Liver (tissue), 9 donors: ENCODE results near the gene CASP10. TPM values are rescaled to one million over a fixed set of nuclear protein-coding genes. Genes with fewer than 3 reads are reported as not detected.

Source experiments
- DNase-seq: peaks from one replicate; pipeline ENCODE4 v3.0.0-alpha.2; 2017; ENCODE audit warnings: low spot score
- H3K27ac ChIP-seq, 2 donors: one replicate each; pipeline ENCODE4 v1.7.0; 2013; ENCODE audit warnings: inconsistent platforms in 2 of 2, low read length in 2 of 2, control low read depth in 1 of 2, low read depth in 1 of 2, mild to moderate bottlenecking in 1 of 2
- H3K27me3 ChIP-seq, 4 donors: one replicate each; pipeline versions ENCODE4 v1.6.1 to v1.7.0; 2013; ENCODE audit warnings: low read length in 3 of 4, inconsistent platforms in 1 of 4, mild to moderate bottlenecking in 1 of 4, moderate library complexity in 1 of 4; ENCODE audit not compliant: control insufficient read depth in 4 of 4, insufficient read depth in 4 of 4
- H3K36me3 ChIP-seq, 4 donors: one replicate each; pipeline versions ENCODE4 v1.6.1 to v1.7.0; 2013; ENCODE audit warnings: low read length in 3 of 4, mild to moderate bottlenecking in 3 of 4, low read depth in 1 of 4, moderate library complexity in 1 of 4; ENCODE audit not compliant: control insufficient read depth in 4 of 4, insufficient read depth in 3 of 4
- H3K4me1 ChIP-seq, 4 donors: one replicate each; pipeline versions ENCODE4 v1.6.1 to v1.7.0; 2013; ENCODE audit warnings: low read length in 3 of 4, mild to moderate bottlenecking in 3 of 4, moderate library complexity in 1 of 4; ENCODE audit not compliant: control insufficient read depth in 4 of 4, insufficient read depth in 4 of 4
- H3K4me3 ChIP-seq, 3 donors: one replicate each; pipeline versions ENCODE4 v1.6.1 to v1.7.0; 2013; ENCODE audit warnings: low read length in 3 of 3, control low read depth in 1 of 3, low read depth in 1 of 3, mild to moderate bottlenecking in 1 of 3
- H3K9ac ChIP-seq, 2 donors: one replicate each; pipeline ENCODE4 v1.7.0; 2013; ENCODE audit warnings: low read length in 2 of 2, mild to moderate bottlenecking in 2 of 2, moderate library complexity in 2 of 2, control low read depth in 1 of 2, low read depth in 1 of 2
- H3K9me3 ChIP-seq, 4 donors: one replicate each; pipeline versions ENCODE4 v1.6.1 to v1.7.0; 2013; ENCODE audit warnings: low read length in 3 of 4; ENCODE audit not compliant: control insufficient read depth in 4 of 4
- CTCF ChIP-seq: fragments of 150-350 bp; IDR thresholded peaks from 2 replicates; pipeline ENCODE4 v1.5.1; 2017; ENCODE audit warnings: improper control_type of control experiment, low read depth, low read length; ENCODE audit not compliant: missing input control
- FOXA1 ChIP-seq: IDR thresholded peaks from 2 replicates; pipeline ENCODE4 v1.6.1; 2016; ENCODE audit warnings: antibody characterized with exemption
- FOXA2 ChIP-seq: IDR thresholded peaks from 2 replicates; pipeline ENCODE4 v1.6.1; 2016; ENCODE audit warnings: antibody characterized with exemption
- GABPA ChIP-seq, 2 donors: IDR thresholded peaks in 1 of 2; conservative IDR thresholded peaks in 1 of 2; 2 replicates each; pipeline ENCODE4 v1.6.1; 2016; ENCODE audit warnings: antibody characterized with exemption in 2 of 2, mild to moderate bottlenecking in 1 of 2, moderate library complexity in 1 of 2
- HNF4A ChIP-seq, 2 donors: conservative IDR thresholded peaks; 2 replicates each; pipeline ENCODE4 v1.6.1; 2016; ENCODE audit warnings: antibody characterized with exemption in 2 of 2, mild to moderate bottlenecking in 2 of 2
- HNF4G ChIP-seq: IDR thresholded peaks from 2 replicates; pipeline ENCODE4 v1.6.1; 2016; ENCODE audit warnings: antibody characterized with exemption
- JUND ChIP-seq, 2 donors: IDR thresholded peaks; 2 replicates each; pipeline ENCODE4 v1.6.1; 2016; ENCODE audit warnings: antibody characterized with exemption in 2 of 2
- MAX ChIP-seq: IDR thresholded peaks from 2 replicates; pipeline ENCODE4 v1.6.1; 2016; ENCODE audit warnings: antibody characterized with exemption
- RAD21 ChIP-seq, 2 donors: IDR thresholded peaks; 2 replicates each; pipeline ENCODE4 v1.6.1; 2016; ENCODE audit warnings: antibody characterized with exemption in 2 of 2, mild to moderate bottlenecking in 2 of 2
- SP1 ChIP-seq: IDR thresholded peaks from 2 replicates; pipeline ENCODE4 v1.6.1; 2018; ENCODE audit warnings: antibody characterized with exemption, mild to moderate bottlenecking
- TAF1 ChIP-seq: conservative IDR thresholded peaks from 2 replicates; pipeline ENCODE4 v1.6.1; 2016; ENCODE audit warnings: antibody characterized with exemption, mild to moderate bottlenecking
- WGBS: extraction: QIAGEN DNeasy Blood & Tissue Kit; methylation state at CpG from one replicate; pipeline ENCODE4 v1.1.7; 2013; 5-methylcytosine and 5-hydroxymethylcytosine counted together
- polyA plus RNA-seq, 2 donors: library from polyadenylated mRNA; stranded (reverse) in 1 of 2; unstranded in 1 of 2; fragments of 200-250 nt in 1 of 2; fragments of >200 nt in 1 of 2; fragmentation: Nextera tagmentation in 1 of 2; extraction: Ambion mirVana in 1 of 2; gene quantifications; one replicate each; pipeline versions ENCODE4 v1.2.1 to v1.2.3, GENCODE V29; 2013 to 2015
- total RNA-seq, 2 donors: library from RNA; depleted of rRNA; stranded (reverse); fragments of >200 nt; gene quantifications; one replicate each; pipeline ENCODE4 v1.2.3, GENCODE V29; 2014
- TF ChIP-seq, protein P1 (sequence below): IDR thresholded peaks from 2 replicates; pipeline ENCODE4 v1.6.1; 2016; ENCODE audit warnings: antibody characterized with exemption, mild to moderate bottlenecking
- TF ChIP-seq, protein P2 (sequence below): IDR thresholded peaks from 2 replicates; pipeline ENCODE4 v1.6.1; 2016; ENCODE audit warnings: antibody characterized with exemption
- donor health status: healthy.
- donor health status: healthy.
- donor health status: healthy.
- donor health status: healthy.
- donor health status: healthy.

The CASP10 gene
- total and polyA plus RNA-seq, 4 donors: 2.2 to 13.6 (median 5.6) TPM

- TF ChIP-seq RAD21 (IDR thresholded peaks at IDR 0.05) (peak in 1 of 2 donors; percentile 20), FOXA1 (no peak)
- Histone ChIP-seq H3K9ac (no peak overlapping the region), H3K4me3 (no peak overlapping the region), H3K4me1 (no peaks in the 10 kb centered on the region), H3K27ac (no peak overlapping the region), H3K27me3 (no peaks in the 10 kb centered on the region), H3K36me3 (peaks cover 6 to 15% (median 11%) of the 10 kb centered on the region in 4 donors), H3K9me3 (no peaks in the 10 kb centered on the region)
- DNase-seq: no peak
- 59% methylated on average over 4 of the region's 4 CpGs for WGBS
Measured at GRCh38 chr2:201220102-201220570, 37.2 kb downstream of the CASP10 start.

GRCh38 chr2:201223089-201224073 lies 40.4 kb downstream of the CASP10 start:
- Histone ChIP-seq H3K4me3 (no peak overlapping the region), H3K27ac (no peak overlapping the region), H3K4me1 (no peaks in the 10 kb centered on the region), H3K9ac (no peak overlapping the region), H3K9me3 (no peaks in the 10 kb centered on the region), H3K36me3 (peaks cover 0 to 6% (median 5%) of the 10 kb centered on the region in 4 donors), H3K27me3 (no peaks in the 10 kb centered on the region)
- no peak for DNase-seq
- TF ChIP-seq HNF4A (conservative IDR thresholded peaks at IDR 0.05) (no peak), TAF1 (no peak)
- WGBS: 71% methylated on average over 8 of the region's 8 CpGs

GRCh38 chr2:201228271-201228911 lies 45.5 kb downstream of the CASP10 start:
- no peak for TF ChIP-seq JUND (IDR thresholded peaks at IDR 0.05)
- no peak for TF ChIP-seq TAF1
- TF ChIP-seq FOXA1: no peak
- TF ChIP-seq RAD21 (IDR thresholded peaks at IDR 0.05): no peak
- no peak for TF ChIP-seq SP1
- TF ChIP-seq, protein P1, sequence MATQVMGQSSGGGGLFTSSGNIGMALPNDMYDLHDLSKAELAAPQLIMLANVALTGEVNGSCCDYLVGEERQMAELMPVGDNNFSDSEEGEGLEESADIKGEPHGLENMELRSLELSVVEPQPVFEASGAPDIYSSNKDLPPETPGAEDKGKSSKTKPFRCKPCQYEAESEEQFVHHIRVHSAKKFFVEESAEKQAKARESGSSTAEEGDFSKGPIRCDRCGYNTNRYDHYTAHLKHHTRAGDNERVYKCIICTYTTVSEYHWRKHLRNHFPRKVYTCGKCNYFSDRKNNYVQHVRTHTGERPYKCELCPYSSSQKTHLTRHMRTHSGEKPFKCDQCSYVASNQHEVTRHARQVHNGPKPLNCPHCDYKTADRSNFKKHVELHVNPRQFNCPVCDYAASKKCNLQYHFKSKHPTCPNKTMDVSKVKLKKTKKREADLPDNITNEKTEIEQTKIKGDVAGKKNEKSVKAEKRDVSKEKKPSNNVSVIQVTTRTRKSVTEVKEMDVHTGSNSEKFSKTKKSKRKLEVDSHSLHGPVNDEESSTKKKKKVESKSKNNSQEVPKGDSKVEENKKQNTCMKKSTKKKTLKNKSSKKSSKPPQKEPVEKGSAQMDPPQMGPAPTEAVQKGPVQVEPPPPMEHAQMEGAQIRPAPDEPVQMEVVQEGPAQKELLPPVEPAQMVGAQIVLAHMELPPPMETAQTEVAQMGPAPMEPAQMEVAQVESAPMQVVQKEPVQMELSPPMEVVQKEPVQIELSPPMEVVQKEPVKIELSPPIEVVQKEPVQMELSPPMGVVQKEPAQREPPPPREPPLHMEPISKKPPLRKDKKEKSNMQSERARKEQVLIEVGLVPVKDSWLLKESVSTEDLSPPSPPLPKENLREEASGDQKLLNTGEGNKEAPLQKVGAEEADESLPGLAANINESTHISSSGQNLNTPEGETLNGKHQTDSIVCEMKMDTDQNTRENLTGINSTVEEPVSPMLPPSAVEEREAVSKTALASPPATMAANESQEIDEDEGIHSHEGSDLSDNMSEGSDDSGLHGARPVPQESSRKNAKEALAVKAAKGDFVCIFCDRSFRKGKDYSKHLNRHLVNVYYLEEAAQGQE: no peak
- no peak for TF ChIP-seq GABPA (IDR thresholded peaks at IDR 0.05 in 1 of 2, conservative IDR thresholded peaks at IDR 0.05 in 1 of 2)
- TF ChIP-seq, protein P2, sequence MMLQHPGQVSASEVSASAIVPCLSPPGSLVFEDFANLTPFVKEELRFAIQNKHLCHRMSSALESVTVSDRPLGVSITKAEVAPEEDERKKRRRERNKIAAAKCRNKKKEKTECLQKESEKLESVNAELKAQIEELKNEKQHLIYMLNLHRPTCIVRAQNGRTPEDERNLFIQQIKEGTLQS: no peak
- no peak for TF ChIP-seq FOXA2
- TF ChIP-seq HNF4A (conservative IDR thresholded peaks at IDR 0.05): no peak
- no peak for TF ChIP-seq HNF4G
- TF ChIP-seq MAX: no peak
- no peak for TF ChIP-seq CTCF
- 91% methylated on average over 3 of the region's 3 CpGs for WGBS
- H3K4me1 ChIP-seq: peaks cover 2 to 13% (median 9%) of the 10 kb centered on the region in 4 donors
- H3K9ac ChIP-seq: no peak overlapping the region
- no peak overlapping the region for H3K4me3 ChIP-seq
- DNase-seq: no peak
- H3K36me3 ChIP-seq: no peaks in the 10 kb centered on the region
- no peaks in the 10 kb centered on the region for H3K9me3 ChIP-seq
- H3K27me3 ChIP-seq: no peaks in the 10 kb centered on the region
- no peak overlapping the region for H3K27ac ChIP-seq
